HG02943 (cell line): ENCODE data around the gene METTL1.
"Not testable (repeated sequence)": the region's sequence is repeated elsewhere in the genome, so short reads cannot be mapped to it uniquely, and the experiment has no call there.

Experiments used
- ATAC-seq: cut with Tn5 transposase; IDR thresholded peaks from one replicate; pipeline ENCODE4 v1.9.1; 2021; ENCODE audit warnings: mild to moderate bottlenecking, low read depth, moderate library complexity; ENCODE audit not compliant: unreplicated experiment

METTL1 gene

GRCh38 chr12:57800965-57801364 lies 29.1 kb upstream of the METTL1 start:
- ATAC-seq, result no peak

GRCh38 chr12:57797933-57798332 lies 26.0 kb upstream of the METTL1 start:
- ATAC-seq, result no peak

DNA sequence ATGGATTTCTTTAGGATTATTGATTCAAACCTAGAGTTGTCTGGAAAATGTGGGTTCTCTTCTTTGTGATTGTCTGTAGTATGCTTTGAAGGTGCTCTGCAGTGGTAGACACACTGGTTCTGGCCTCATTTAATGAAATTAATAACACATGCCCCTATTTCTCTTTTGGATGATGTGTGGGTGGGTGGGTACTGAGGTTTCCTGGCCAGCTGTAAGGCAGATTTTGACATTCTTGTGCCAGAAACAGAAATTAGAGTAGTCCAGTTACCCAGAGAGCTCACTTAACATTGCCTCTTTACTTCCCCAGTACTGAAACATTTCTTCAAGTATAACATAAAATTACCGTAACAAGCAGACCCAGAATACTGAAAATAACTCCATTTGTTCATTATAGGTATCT lies 25.1 kb upstream of the METTL1 start:
- ATAC-seq, result no peak

DNA sequence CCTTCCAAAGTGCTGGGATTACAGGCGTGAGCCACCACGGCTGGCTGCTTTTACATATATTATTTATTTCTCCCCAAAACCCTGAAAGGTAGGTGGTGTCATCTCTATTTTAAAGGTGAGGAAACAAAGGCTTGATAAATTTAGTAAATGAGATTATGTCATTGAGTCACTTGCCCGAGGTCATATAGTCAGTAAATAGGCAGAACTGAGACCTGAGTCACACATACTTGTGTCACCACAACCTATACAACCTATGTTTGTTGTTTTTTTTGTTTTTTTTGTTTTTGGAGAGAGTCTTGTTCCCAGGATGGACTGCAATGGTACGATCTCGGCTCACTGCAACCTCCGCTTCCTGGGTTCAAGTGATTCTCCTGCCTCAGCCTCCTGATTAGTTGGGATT lies 23.4 kb upstream of the METTL1 start:
- no peak for ATAC-seq

- no peak for ATAC-seq
Measured at GRCh38 chr12:57793920-57794319, 22.0 kb upstream of the METTL1 start.

- no peak for ATAC-seq
Measured at GRCh38 chr12:57783861-57784260, 12.0 kb upstream of the METTL1 start.

- no peak for ATAC-seq
Measured at GRCh38 chr12:57783466-57783801, 11.5 kb upstream of the METTL1 start.

- ATAC-seq, result peak; percentile 85
Measured at GRCh38 chr12:57782608-57783465, 10.9 kb upstream of the METTL1 start, which contains the start of gene TSFM. TSS of gene TSFM (plus strand) at chr12:57782787. CDS start at chr12:57782802, 15 bp downstream.

DNA sequence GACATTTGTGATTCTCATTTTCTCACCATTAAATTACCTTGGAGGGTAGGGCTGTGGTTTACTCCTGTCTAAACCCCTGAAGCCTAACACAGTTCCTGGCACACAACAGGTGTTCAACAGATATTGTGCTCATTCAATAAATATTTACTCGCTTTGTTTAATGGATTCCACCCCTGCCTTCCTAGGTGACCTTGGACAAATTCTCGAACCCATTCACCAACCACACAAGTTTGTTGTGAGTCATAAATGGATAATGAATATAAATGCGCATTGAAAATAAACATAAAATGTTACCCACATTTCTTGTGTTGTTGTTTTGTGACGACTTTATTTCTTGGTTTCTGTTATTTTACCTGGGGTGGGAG lies 10.3 kb upstream of the METTL1 start:
- no peak for ATAC-seq

GRCh38 chr12:57781801-57782200 lies 9.9 kb upstream of the METTL1 start:
- ATAC-seq, result no peak

GRCh38 chr12:57781244-57781643 lies 9.3 kb upstream of the METTL1 start:
- ATAC-seq, result no peak

- ATAC-seq, result no peak
Measured at GRCh38 chr12:57780284-57780897, 8.5 kb upstream of the METTL1 start.

DNA sequence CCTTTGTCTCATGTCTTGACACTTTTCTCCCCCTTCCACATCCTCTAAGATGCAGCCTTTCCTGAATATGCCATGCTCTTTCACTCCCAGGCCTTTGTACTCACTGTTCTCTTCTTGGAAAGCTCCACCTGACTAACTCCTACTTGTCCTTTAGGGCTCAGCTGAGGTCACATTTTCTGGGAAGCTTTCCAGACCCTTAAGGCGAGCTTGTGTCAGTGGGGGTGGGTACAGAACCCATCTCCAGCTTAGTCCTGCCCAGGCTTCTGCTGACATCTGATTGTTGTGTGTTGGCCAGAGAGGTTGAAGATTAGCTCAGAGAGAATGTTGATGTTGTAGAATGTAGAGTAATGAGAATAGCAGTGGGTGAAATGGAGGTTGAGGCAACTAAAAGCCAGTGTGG lies 7.8 kb upstream of the METTL1 start:
- no peak for ATAC-seq

DNA sequence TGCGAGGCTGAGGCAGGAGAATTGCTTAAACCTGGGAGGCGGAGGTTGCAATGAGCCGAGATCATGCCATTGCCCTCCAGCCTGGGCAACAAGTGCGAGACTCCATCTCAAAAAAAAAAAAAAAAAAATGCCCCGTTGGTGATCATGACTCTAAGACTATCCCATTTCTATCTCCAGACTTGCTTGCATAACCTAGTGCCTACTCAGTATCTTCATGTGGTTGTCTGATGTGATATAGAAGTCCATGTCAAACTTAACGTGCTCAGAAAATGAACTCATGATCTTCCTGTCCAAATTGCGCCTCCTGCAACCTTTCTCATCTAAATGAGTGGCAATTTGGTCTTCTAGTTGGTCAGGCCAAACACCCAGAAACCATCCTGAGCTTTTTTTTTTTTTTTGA lies 6.0 kb upstream of the METTL1 start:
- ATAC-seq, result no peak

GRCh38 chr12:57777367-57777766 lies 5.5 kb upstream of the METTL1 start:
- ATAC-seq, result no peak

DNA sequence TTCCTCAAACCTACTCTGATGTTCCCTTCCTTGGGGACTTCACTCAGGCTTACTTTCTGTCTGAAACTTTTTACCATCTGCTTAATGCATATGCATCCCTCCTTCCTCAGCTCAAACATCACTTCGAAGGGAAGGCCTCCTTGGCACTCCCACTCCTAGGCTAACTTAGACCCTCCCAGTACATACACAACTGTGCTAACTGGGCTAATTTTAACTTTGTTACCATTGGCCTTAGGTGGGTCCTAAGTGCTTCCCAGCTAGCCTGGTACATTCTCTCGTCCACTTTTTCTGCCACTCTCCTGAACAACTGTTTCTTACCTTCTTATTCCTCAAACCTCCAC lies 4.3 kb upstream of the METTL1 start:
- no peak for ATAC-seq

GRCh38 chr12:57775563-57776246 lies 3.8 kb upstream of the METTL1 start:
- no peak for ATAC-seq

GRCh38 chr12:57775044-57775443 lies 3.1 kb upstream of the METTL1 start:
- no peak for ATAC-seq

- not testable (repeated sequence) for ATAC-seq
Measured at GRCh38 chr12:57774634-57775033, 2.7 kb upstream of the METTL1 start.

DNA sequence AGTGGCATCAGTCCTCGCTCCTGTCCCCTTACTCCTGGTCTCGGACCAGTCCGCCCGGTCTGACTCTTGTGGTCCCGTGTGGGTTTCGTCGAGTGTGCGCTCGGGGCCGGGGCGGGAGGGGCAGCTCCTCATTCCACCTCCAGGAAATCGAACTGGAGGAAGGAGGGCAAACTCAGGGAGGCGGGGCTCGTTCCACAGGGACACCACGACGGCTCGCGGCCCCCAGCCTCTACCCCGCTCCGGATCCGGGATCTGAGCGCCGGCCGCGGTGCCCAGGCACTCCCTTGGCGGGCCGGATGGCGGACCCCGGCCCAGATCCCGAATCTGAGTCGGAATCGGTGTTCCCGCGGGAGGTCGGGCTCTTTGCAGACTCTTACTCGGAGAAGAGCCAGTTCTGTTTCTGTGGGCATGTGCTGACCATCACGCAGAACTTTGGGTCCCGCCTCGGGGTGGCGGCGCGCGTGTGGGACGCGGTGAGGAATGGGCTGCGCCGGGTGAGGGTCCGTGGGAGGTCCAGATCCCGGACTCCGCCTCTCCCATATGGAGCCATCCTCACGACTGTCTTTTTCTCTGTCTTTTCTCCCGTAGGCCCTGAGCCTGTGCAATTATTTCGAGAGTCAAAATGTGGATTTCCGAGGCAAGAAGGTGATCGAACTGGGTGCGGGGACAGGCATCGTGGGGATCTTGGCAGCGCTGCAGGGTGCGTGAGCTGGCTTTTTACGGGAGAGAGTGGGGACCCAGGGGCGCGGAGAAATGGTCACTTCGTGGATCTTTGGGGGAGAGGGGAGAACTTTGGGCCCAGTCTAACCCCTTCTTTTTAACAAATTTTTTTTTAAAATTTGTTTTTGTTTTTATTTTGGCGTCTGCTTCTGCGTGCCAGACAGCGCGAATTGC lies 771 bp upstream of the METTL1 start, which contains the start of gene EEF1AKMT3:
TSS of gene EEF1AKMT3 (plus strand) at position 186 of the 894 bp plus-strand sequence. CDS start at position 297, 111 bp downstream.
- ATAC-seq, result peak; percentile 26
